Peyer's patch (tissue), 4 donors: ENCODE results near the gene LITAFD.
"Not testable (repeated sequence)": the region's sequence is repeated elsewhere in the genome, so short reads cannot be mapped to it uniquely, and the experiment has no call there.

ENCODE experiments used
- CTCF ChIP-seq, 6 experiments: fragments of 450-650 bp in 4 of 6; fragments of 200-600 bp in 2 of 6; sonication (generic) in 1 of 6; IDR thresholded peaks; one replicate each; pipeline ENCODE4 v1.5.1; 2017 to 2019; ENCODE audit warnings: antibody characterized with exemption in 6 of 6, mild to moderate bottlenecking in 3 of 6, moderate library complexity in 1 of 6
- POLR2A ChIP-seq, 2 donors: fragments of 450-650 bp; IDR thresholded peaks; one replicate each; pipeline ENCODE4 v1.5.1; 2017; ENCODE audit warnings: antibody characterized with exemption in 2 of 2, mild to moderate bottlenecking in 2 of 2, moderate library complexity in 2 of 2

DNA sequence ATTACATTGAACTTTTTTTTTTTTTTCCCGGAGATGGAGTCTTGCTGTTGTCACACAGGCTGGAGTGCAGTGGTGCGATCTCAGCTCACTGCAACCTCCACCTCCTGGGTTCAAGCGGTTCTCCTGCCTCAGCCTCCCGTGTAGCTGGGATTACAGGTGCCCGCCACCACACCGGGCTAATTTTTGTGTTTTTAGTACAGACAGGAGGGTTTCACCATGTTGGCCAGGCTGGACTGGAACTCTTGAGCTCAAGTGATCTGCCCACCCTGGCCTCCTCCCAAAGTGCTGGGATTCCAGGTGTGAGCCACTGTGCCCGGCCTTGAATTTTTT is 8.3 kb upstream of the LITAFD start:
- not testable (repeated sequence) for TF ChIP-seq CTCF, POLR2A (IDR thresholded peaks at IDR 0.05)
